Activated naive CD8-positive, alpha-beta T cell (primary cell): ENCODE results near the gene ABHD13.
A peak's percentile ranks its signal among the peaks of the same experiment; 100 is the strongest.

ENCODE experiments used
- H3K27ac Mint-ChIP-seq: one replicate; pipeline ENCODE4 v1.8.0; 2021; ENCODE audit warnings: mixed read lengths
- H3K27me3 Mint-ChIP-seq: one replicate; pipeline ENCODE4 v1.8.0; 2021; ENCODE audit warnings: mixed read lengths
- H3K36me3 Mint-ChIP-seq: one replicate; pipeline ENCODE4 v1.8.0; 2021; ENCODE audit warnings: mixed read lengths
- H3K4me1 Mint-ChIP-seq: one replicate; pipeline ENCODE4 v1.8.0; 2021; ENCODE audit warnings: low read depth, mixed read lengths
- H3K4me3 Mint-ChIP-seq: one replicate; pipeline ENCODE4 v1.8.0; 2021; ENCODE audit warnings: mild to moderate bottlenecking, mixed read lengths
- H3K9me3 Mint-ChIP-seq: one replicate; pipeline ENCODE4 v1.8.0; 2021; ENCODE audit warnings: low read depth, mixed read lengths

The ABHD13 gene

DNA sequence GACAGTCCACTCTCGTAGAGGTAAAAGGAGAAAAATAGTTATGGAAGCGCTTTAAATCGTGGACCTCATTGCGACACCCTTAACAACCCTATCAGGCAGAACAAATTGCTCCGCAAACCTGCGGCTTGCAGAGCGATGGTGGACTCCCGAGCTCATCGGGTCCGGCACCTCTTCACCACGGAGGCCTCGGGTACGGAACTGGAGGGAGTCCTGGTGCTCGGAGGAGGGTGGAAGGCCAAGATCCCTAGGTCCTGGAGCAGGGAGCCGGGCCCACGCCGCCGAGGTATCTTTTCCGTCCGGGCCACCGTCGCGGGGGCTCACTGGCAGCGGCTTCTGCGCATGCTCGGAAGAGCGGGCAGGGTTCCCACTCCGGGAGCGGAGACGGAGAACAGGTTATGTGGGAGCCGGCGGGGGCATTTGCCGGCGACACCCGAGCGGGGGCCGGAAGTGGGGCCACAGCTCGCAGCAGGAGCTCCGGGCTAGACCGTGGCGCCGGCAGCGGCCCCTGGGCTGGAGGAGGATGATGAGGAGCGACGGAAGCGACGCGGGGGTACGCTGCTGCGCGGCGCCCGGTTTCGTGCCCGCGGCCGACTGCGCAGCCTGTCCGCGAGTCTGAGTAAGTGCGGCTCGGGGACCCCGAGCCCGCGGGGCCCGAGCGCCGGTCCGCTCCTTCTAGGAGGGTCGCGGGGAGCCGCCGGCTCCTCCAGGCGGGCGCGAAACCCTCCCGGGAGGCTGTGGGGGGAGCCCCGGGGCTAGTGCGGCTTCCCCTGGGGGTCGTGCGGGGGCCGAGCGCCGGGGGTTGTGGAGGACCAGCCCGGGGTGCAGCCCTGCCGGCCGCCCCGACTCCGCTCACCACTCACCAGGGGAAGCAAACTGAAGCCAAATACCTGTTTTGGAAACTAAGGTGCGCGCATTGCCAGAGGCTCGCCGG lies at the start of gene ABHD13:
Gene ABHD13, plus strand, starts transcription at position 349 of the 931 bp plus-strand sequence. CDS start 10,827 bp downstream, outside the sequence.
- H3K27me3 Mint-ChIP-seq: no peaks in the 10 kb centered on the region
- peaks cover 65% of the 10 kb centered on the region for H3K4me1 Mint-ChIP-seq
- no peaks in the 10 kb centered on the region for H3K9me3 Mint-ChIP-seq
- H3K27ac Mint-ChIP-seq: peak within 1 kb of the TSS; percentile 95
- H3K36me3 Mint-ChIP-seq: no peaks in the 10 kb centered on the region
- peak within 1 kb of the TSS; percentile 93 for H3K4me3 Mint-ChIP-seq

DNA sequence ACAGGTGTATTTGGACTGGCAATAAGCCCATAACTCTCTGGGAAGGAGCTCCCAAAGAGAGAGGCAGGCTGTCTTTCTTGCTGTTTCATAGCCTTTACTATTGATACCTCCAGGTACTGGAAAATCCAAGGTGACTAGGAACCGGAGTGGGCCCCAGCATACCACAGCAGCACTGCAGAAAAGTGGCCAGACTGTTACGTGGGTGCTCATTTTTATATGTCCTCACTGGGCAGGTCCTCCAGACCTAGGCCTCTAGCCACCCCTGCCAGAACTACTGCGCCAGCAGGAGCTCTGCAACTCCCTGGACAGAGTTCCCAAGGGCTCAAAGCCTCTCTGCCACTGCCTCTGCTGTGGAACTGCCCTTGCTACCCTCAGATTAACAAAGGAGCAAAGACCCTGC lies 49.3 kb upstream of the ABHD13 start:
- H3K9me3 Mint-ChIP-seq: peaks cover 25% of the 10 kb centered on the region
- no peaks in the 10 kb centered on the region for H3K4me1 Mint-ChIP-seq
- no peak overlapping the region for H3K27ac Mint-ChIP-seq
- no peak overlapping the region for H3K4me3 Mint-ChIP-seq
- peaks cover 5% of the 10 kb centered on the region for H3K36me3 Mint-ChIP-seq
- peaks cover 13% of the 10 kb centered on the region for H3K27me3 Mint-ChIP-seq

DNA sequence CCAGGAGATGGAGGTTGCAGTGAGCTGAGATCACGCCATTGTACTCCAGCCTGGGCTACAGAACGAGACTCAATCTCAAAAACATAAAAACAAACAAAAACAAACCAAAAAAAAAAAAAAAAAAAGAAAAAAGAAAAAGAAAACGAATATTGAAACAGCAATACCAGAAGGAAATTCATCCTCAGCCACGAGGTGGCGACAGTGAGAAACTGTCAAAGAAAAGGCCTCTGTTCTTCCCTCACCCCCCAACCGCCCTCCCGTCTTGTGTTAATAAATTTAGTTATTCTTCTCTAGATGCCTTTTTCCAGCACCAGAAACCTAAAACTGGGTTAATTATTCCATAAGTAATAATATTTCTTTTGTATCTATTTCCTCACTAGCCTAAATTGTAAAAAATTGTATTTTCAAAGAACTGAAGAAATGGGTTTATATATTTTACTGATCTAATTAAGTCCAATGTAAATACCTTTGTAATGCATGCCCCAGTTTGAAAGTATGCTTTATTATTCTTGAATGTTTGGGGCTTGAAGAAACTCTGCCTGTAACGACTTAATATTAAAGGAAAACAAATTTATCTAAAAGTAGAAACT lies 41.4 kb upstream of the ABHD13 start:
- H3K36me3 Mint-ChIP-seq: no peaks in the 10 kb centered on the region
- peaks cover 8% of the 10 kb centered on the region for H3K27me3 Mint-ChIP-seq
- no peak overlapping the region for H3K27ac Mint-ChIP-seq
- no peaks in the 10 kb centered on the region for H3K4me1 Mint-ChIP-seq
- no peak overlapping the region for H3K4me3 Mint-ChIP-seq
- peaks cover 7% of the 10 kb centered on the region for H3K9me3 Mint-ChIP-seq

DNA sequence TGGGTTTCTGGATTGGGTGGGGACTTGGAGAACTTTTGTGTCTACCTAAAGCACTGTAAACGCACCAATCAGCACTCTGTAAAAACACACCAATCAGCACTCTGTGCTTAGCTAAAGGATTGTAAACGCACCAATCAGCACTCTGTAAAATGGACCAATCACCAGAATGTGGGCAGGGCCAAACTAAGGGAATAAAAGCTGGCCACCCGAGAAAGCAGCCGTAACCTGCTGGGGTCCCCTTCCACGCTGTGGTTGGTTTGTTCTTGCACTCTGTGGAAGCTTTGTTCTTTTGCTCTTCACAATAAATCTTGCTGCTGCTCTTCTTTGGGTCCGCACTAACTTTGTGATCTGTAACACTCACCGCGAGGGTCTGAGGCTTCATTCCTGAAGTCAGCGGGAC lies 40.1 kb upstream of the ABHD13 start:
- no peaks in the 10 kb centered on the region for H3K4me1 Mint-ChIP-seq
- H3K27me3 Mint-ChIP-seq: peaks cover 7% of the 10 kb centered on the region
- no peak overlapping the region for H3K27ac Mint-ChIP-seq
- peaks cover 6% of the 10 kb centered on the region for H3K9me3 Mint-ChIP-seq
- no peak overlapping the region for H3K4me3 Mint-ChIP-seq
- no peaks in the 10 kb centered on the region for H3K36me3 Mint-ChIP-seq

DNA sequence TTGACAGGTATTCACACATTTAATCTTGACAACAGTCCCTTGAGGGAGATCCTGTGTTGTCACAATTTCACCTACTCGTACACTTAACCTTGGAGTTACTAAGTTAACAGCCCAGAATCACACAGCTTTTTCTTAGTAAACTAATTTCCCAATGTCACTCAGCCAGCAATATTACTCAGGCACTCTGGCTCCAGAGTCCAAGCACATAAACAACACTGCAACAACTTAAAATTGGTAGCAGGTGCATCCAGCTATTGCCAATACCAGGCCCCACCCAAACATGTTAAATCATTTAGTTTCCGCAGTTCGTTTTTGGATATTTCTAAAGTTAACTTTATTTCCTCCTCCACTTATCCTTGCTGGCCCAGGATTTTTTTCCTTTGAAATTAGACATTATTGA lies 35.5 kb upstream of the ABHD13 start:
- Mint-ChIP-seq H3K36me3 (no peaks in the 10 kb centered on the region), H3K4me3 (no peak overlapping the region), H3K4me1 (no peaks in the 10 kb centered on the region), H3K9me3 (no peaks in the 10 kb centered on the region), H3K27me3 (peaks cover 1% of the 10 kb centered on the region), H3K27ac (no peak overlapping the region)

DNA sequence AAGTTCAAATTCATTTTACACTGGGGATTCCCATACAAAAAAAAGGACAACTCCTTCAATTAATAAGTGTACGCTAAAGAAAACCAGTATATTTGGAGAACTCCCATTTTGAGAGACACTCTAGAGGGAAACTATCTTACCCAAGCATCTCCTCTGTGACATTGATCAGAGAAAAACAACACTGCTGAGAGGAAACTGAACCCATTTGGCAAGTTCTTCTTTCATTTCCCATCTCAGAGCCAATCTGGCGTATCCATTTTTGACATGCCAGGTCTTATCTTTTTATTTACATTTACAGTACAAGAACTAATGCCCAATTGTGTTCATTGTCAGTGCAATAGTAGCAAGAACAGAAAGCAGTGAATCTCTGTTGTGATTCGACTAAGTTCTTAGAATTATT lies 33.0 kb upstream of the ABHD13 start:
- Mint-ChIP-seq H3K27ac (no peak overlapping the region), H3K36me3 (no peaks in the 10 kb centered on the region), H3K4me1 (no peaks in the 10 kb centered on the region), H3K27me3 (peaks cover 6% of the 10 kb centered on the region), H3K9me3 (peaks cover 3% of the 10 kb centered on the region), H3K4me3 (no peak overlapping the region)

DNA sequence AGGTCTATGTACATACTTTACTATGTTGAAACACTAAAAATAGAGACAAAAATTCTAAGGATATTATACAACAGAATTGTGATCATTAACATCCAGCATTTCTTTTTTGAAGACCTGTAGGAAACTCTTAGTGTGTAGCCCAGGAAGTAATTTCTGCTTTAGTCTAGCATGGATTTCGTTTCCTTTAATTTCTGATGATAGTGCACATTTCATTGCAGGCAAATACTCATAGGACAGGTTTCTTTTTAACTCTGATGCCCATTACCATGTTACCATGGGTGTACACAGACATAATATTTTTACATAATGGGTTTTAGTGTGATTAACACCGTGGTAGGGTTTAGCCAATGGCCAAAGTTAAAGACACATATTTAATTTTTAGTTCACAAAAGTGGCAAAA lies 29.9 kb upstream of the ABHD13 start:
- H3K4me3 Mint-ChIP-seq: no peak overlapping the region
- no peaks in the 10 kb centered on the region for H3K4me1 Mint-ChIP-seq
- H3K36me3 Mint-ChIP-seq: no peaks in the 10 kb centered on the region
- H3K27me3 Mint-ChIP-seq: peaks cover 8% of the 10 kb centered on the region
- H3K9me3 Mint-ChIP-seq: peaks cover 3% of the 10 kb centered on the region
- no peak overlapping the region for H3K27ac Mint-ChIP-seq

DNA sequence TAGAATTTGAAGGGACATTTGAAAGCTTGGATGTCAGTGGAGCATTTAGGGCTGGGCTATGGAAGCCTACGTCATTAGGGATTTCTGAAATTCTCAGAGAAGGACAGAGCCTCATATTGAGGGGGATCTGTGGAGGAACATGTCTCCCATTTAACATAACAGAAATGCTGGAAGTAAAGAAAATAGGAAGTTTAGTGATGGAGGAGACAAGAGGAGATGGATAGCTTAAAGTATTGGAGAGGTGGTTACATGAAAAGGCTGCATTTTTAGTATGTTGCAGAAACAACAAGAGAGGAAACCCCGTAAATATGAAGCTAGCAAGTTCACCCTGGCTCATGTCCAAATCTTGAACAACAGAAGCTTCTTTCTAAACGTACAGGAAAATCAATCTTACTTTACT lies 27.3 kb upstream of the ABHD13 start:
- no peak overlapping the region for H3K27ac Mint-ChIP-seq

DNA sequence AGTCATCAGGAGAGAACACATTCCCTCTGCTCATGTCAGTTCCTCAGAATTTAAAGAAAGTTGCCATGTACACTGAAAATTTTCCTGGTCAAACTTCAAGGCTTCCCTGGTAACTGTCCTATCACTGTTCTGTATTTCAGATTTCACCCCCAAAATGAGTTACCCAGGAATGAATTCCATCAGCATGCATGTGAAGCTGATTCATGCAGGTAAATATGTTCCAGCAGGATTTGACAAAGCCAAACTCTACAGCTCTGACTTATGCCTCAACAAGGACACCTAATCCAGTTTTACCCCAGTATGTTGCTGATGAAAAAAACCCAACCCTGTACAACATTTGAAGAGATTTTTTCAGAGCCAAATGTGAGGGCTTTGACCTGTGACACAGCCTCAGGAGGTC lies 24.4 kb upstream of the ABHD13 start:
- H3K36me3 Mint-ChIP-seq: no peaks in the 10 kb centered on the region
- peaks cover 9% of the 10 kb centered on the region for H3K9me3 Mint-ChIP-seq
- H3K4me3 Mint-ChIP-seq: no peak overlapping the region
- H3K4me1 Mint-ChIP-seq: no peaks in the 10 kb centered on the region
- H3K27ac Mint-ChIP-seq: no peak overlapping the region
- H3K27me3 Mint-ChIP-seq: peaks cover 10% of the 10 kb centered on the region

More for the DNA sequence above, 27.3 kb upstream of the ABHD13 start:
- Mint-ChIP-seq H3K9me3 (peaks cover 3% of the 10 kb centered on the region), H3K4me1 (no peaks in the 10 kb centered on the region), H3K36me3 (no peaks in the 10 kb centered on the region), H3K4me3 (no peak overlapping the region), H3K27me3 (peaks cover 8% of the 10 kb centered on the region)

DNA sequence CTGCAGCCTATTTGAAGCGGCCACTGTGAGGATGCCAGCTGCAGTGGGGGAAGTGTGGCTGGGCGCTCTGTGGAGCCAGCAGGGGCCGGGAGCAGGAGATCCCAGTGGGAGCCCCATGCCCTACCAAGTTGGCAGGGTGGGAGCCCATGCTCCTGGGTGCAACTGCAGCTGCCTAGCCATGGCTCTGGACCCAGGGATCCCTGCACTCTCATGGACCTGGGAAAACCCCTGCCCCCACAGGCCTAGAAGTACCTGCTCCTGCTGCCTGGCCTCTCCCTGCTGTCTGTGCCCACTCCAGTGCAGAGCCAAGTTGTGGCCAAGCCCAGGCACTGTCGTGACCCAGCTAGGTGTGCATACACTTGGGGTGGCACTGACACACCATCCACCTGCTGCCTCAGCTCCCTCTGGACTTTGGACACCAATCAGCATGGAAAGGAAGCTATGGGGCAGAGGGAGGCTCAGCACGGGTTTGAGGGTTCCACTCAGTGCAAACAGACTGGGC lies 23.7 kb upstream of the ABHD13 start:
- Mint-ChIP-seq H3K27ac (no peak overlapping the region), H3K27me3 (peaks cover 10% of the 10 kb centered on the region), H3K4me3 (no peak overlapping the region), H3K4me1 (no peaks in the 10 kb centered on the region), H3K9me3 (peaks cover 9% of the 10 kb centered on the region), H3K36me3 (no peaks in the 10 kb centered on the region)

DNA sequence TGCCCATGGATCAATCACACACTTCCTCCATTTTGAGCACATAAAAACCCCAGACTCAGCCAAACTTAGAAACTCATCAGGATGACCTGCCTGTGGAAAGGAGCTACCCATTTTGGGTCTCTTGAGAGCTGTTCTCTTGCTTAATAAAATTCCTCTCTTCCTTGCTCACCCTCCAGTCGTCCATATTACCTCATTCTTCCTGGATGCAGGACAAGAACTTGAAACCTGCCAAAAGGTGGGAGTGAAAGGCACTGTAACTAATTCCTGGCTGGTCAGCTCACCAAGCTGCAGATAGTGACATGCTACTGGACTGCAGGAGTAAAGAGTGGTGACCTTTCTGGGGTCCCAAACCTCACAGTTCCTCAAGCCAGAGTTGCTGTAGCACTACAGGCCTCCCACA lies 23.0 kb upstream of the ABHD13 start:
- Mint-ChIP-seq H3K4me1 (no peaks in the 10 kb centered on the region), H3K9me3 (peaks cover 6% of the 10 kb centered on the region), H3K27ac (no peak overlapping the region), H3K27me3 (peaks cover 6% of the 10 kb centered on the region), H3K4me3 (no peak overlapping the region), H3K36me3 (no peaks in the 10 kb centered on the region)

DNA sequence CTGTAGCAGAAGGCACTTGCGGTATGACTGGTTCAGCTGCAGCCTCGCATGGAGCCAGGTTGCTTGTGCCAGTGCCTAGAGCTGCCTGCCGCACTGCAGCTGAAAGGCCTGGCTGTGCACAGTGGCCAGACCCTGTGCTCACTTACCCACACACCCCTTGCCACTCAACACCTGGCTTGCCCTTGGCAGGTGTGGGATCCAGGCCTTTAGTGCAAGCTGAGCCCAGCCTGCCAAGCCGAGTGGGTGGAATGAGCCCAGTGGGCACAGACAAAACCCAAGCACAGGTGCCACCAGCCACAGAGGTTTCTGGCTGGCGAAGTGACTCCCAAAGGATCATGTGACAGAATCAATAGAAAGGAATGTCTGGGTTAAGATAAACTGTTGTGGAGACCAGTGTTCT lies 22.3 kb upstream of the ABHD13 start:
- Mint-ChIP-seq H3K27me3 (peaks cover 3% of the 10 kb centered on the region), H3K4me1 (no peaks in the 10 kb centered on the region), H3K4me3 (no peak overlapping the region), H3K36me3 (no peaks in the 10 kb centered on the region), H3K27ac (no peak overlapping the region), H3K9me3 (peaks cover 6% of the 10 kb centered on the region)

DNA sequence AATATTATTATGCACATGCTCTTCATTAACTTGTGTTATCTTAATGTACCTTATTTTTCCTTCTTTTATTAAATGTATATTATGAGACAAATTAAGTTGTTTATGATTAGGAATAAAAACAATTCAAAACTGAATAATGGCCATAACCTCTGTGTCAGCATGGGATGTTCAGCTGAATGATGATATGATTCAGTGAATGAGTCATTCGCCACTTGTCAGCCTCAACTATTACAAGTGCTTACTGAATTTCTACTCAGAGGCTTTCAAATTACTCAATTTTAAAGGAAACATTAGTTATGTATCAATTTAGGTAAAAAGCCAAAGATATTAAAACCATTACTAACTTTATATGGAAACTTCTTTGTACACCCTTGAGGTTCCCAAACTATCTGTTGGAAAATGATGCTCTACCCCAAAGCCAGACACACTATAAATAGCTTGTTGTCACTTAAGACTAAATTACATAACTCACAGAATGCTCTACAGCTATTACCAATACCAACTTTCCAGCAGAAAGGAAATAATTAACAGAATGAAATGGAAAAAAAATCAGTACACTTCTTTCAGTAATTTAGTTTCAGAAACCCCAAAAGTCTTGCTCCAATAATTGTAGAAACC lies 17.3 kb upstream of the ABHD13 start:
- Mint-ChIP-seq H3K4me3 (no peak overlapping the region), H3K27me3 (peaks cover 12% of the 10 kb centered on the region), H3K4me1 (no peaks in the 10 kb centered on the region), H3K36me3 (no peaks in the 10 kb centered on the region), H3K9me3 (peaks cover 6% of the 10 kb centered on the region), H3K27ac (no peak overlapping the region)

DNA sequence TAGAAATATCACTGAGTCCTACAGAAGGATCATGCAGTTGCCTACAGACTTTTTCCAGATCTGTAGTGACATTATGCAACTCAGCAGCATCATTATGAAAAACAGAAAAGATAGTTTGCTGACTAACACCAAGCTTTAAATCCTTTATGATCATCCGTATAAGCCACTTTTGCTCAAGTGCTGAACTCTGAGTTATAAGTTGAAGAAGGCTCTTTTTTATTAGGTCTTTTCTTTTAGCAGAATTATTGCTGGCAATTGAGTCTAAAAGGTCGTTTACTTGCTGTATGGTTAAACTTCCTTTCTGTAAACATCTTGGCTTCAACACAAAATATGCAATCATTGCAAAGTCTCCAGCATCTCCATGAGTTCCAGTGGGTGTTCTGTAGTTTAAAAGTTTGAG lies 7.6 kb upstream of the ABHD13 start:
- H3K27me3 Mint-ChIP-seq: no peaks in the 10 kb centered on the region
- peaks cover 21% of the 10 kb centered on the region for H3K9me3 Mint-ChIP-seq
- no peak overlapping the region for H3K27ac Mint-ChIP-seq
- no peak overlapping the region for H3K4me3 Mint-ChIP-seq
- H3K4me1 Mint-ChIP-seq: peaks cover 18% of the 10 kb centered on the region
- peaks cover 27% of the 10 kb centered on the region for H3K36me3 Mint-ChIP-seq

DNA sequence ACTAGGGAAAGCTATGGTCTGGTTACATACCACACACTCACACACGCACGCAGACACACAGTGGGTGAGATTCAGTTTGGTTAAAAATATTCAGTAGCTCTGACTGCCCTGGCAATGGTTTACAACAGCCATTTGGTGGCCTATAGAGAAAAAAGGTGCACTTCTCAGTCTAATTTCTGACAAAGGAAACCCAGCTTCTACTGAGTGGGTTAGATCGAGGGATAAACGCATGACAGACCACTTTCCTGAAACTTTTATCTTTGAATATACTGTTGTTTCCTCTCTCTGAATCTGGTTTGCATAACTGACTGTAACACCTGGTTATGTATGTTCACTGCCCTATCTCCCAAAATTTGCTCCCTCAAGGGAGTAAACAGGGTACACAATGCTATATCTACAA lies 5.3 kb upstream of the ABHD13 start:
- H3K9me3 Mint-ChIP-seq: peaks cover 21% of the 10 kb centered on the region
- peaks cover 34% of the 10 kb centered on the region for H3K4me1 Mint-ChIP-seq
- H3K27ac Mint-ChIP-seq: no peak overlapping the region
- no peaks in the 10 kb centered on the region for H3K27me3 Mint-ChIP-seq
- H3K4me3 Mint-ChIP-seq: peak overlapping the region; percentile 10
- peaks cover 27% of the 10 kb centered on the region for H3K36me3 Mint-ChIP-seq
